Kidney epithelial cell (primary cell): ENCODE measurements around the gene TUBA1C. TPM values are rescaled to one million over a fixed set of nuclear protein-coding genes. Genes with fewer than 3 reads are reported as not detected.
"Not testable (repeated sequence)": the region's sequence is repeated elsewhere in the genome, so short reads cannot be mapped to it uniquely, and the experiment has no call there.

ENCODE experiments used
- DNase-seq: peaks from one replicate; pipeline ENCODE4 v3.0.0-alpha.2; 2010; ENCODE audit warnings: low read depth
- H3K27me3 ChIP-seq: 2 replicates; pipeline ENCODE4 v1.6.0; 2011; ENCODE audit warnings: low read length; ENCODE audit not compliant: control insufficient read depth, insufficient read depth
- H3K36me3 ChIP-seq: 2 replicates; pipeline ENCODE4 v1.5.1; 2011; ENCODE audit warnings: low read length; ENCODE audit not compliant: control insufficient read depth, insufficient read depth
- H3K4me3 ChIP-seq: 2 replicates; pipeline ENCODE4 v1.5.1; 2011; ENCODE audit warnings: low read depth, mild to moderate bottlenecking, control low read depth, low read length
- total RNA-seq: library from RNA; depleted of rRNA; stranded (reverse); fragments of >200 nt; gene quantifications from 2 replicates; pipeline ENCODE4 v1.2.3, GENCODE V29; 2015
- TF ChIP-seq, protein P1 (sequence below): IDR thresholded peaks from 2 replicates; pipeline ENCODE4 v1.5.1; 2011; ENCODE audit warnings: mild to moderate bottlenecking, moderate library complexity, low read length, control low read depth, inconsistent platforms; ENCODE audit not compliant: insufficient read depth, poor library complexity, severe bottlenecking

Gene TUBA1C
- total RNA-seq, 1 donor from 2014 or later: 544 TPM

DNA sequence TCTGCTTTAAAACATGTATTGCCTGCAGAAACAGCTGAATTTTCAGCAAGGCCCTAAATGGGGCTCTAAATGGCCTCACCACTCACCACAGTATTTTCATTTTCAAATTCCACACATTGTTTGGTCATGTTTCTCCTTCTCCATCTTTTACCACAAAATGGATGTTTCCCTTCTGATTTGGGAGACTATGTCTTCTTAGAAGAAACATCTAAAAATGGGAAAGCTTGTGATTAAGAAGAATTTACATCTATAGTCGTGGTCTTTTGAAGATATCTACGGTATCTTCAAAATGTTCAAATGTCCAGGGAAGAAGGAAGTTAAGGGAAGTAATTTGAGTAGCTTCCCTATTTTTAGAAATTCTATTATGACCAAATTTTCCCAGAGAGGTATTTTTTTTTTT is 20.7 kb upstream of the TUBA1C start:
- Histone ChIP-seq H3K4me3 (no peak overlapping the region), H3K36me3 (no peaks in the 10 kb centered on the region), H3K27me3 (no peaks in the 10 kb centered on the region)
- TF ChIP-seq, protein P1, sequence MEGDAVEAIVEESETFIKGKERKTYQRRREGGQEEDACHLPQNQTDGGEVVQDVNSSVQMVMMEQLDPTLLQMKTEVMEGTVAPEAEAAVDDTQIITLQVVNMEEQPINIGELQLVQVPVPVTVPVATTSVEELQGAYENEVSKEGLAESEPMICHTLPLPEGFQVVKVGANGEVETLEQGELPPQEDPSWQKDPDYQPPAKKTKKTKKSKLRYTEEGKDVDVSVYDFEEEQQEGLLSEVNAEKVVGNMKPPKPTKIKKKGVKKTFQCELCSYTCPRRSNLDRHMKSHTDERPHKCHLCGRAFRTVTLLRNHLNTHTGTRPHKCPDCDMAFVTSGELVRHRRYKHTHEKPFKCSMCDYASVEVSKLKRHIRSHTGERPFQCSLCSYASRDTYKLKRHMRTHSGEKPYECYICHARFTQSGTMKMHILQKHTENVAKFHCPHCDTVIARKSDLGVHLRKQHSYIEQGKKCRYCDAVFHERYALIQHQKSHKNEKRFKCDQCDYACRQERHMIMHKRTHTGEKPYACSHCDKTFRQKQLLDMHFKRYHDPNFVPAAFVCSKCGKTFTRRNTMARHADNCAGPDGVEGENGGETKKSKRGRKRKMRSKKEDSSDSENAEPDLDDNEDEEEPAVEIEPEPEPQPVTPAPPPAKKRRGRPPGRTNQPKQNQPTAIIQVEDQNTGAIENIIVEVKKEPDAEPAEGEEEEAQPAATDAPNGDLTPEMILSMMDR: no peak
- no peak for DNase-seq

DNA sequence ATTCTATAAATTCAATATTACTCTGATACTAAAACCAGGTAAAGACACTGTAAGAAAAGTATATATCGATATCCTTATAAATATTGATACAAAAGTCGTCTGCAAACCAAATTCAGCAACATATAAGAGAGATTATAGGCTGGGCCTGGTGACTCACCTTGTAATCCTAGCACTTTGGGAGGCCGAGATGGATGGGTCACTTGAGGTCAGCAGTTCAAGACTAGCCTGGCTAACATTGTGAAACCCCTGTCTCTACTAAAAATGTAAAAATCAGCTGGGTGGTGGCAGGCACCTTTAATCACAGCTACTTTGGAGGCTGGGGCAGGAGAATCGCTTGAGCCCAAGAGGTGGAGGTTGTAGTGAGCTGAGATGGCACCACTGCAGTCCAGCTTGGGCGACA is 13.5 kb upstream of the TUBA1C start:
- TF ChIP-seq, protein P1: no peak
- DNase-seq: no peak
- H3K4me3 ChIP-seq: no peak overlapping the region
- H3K27me3 ChIP-seq: no peaks in the 10 kb centered on the region
- H3K36me3 ChIP-seq: no peaks in the 10 kb centered on the region

DNA sequence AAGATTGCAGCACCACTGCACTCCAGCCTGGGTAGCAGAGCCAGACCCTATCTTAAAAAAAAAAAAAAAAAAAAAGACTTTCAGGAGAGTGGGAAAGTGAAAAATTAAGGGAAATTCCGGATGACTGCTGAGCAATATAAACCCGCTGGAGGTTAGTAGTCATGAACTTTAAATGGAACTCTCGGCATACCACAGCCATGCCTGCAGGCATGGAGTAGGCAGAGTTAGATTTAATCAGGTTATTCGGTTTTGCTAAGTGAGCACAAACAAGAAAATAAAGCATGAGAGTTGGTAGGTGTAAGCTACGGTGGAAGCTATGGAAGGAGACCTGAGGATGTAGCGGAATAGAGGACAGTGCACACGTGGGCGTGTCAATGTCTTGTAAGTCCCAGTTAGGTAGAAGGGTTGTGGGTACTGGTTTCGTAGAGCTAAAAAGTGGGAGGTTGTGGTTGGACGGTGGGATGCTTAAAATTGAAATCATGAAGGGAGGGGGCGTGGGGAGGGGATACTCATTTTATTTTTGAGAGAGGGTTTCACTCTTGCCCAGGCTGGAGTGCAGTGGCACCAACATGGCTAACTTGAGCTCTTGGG is 11.8 kb upstream of the TUBA1C start:
- Histone ChIP-seq H3K36me3 (no peaks in the 10 kb centered on the region), H3K27me3 (no peaks in the 10 kb centered on the region), H3K4me3 (no peak overlapping the region)
- TF ChIP-seq, protein P1: no peak
- no peak for DNase-seq

DNA sequence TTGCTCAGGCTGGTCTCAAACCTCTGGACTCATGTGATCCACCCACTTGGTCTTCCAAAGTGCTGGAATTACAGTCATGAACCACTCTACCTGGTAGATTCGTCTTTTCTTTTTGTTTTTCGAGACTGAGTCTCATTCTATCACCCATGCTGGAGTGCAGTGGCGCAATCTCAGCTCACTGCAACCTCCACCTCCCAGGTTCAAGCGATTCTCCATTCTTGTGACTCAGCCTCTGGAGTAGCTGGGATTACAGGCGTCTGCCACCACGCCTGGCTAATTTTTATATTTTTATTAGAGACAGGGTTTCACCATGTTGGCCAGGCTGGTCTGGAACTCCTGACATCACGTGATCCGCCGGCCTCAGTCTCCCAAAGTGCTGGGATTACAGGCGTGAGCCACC is 9.4 kb upstream of the TUBA1C start:
- not testable (repeated sequence) for DNase-seq, H3K27me3 ChIP-seq, H3K36me3 ChIP-seq, H3K4me3 ChIP-seq

DNA sequence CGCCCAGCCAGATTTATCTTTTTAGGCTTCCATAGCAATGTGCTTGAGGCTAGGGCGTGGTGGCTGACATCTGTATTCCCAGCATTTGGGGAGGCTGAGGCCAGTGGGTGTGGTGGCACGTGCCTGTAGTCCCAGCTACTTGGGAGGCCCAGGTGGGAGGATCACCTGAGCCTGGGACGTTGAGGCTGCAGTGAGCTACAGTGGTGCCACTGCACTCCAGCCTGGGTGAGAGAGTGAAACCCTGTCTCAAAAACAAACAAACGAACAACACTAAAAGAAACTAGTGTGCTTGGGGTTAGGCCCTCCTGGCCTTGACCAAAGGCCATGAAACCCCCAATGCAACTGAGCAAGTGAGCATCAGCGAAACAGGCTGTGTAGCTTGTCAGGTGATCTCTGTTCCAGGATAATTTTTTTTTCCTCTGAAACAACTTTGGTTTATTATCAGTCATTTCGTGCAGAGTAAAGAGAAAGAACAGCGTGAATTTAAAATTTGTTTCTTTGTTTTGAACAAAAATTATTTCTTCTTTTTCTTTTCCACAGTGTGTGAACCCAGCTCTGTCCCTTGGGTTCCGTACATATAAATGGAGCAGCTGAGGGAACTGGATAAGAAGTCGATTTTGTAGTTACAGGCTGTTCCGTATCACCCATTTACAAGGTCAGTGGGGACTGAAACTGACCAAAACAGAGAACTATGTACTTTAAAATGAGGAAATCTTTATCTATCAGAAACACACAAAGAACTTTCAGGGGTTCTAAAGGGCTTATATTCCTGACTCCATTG is 8.8 kb upstream of the TUBA1C start:
- Histone ChIP-seq H3K4me3 (no peak overlapping the region), H3K36me3 (no peaks in the 10 kb centered on the region), H3K27me3 (no peaks in the 10 kb centered on the region)
- DNase-seq: no peak
- TF ChIP-seq, protein P1: no peak

DNA sequence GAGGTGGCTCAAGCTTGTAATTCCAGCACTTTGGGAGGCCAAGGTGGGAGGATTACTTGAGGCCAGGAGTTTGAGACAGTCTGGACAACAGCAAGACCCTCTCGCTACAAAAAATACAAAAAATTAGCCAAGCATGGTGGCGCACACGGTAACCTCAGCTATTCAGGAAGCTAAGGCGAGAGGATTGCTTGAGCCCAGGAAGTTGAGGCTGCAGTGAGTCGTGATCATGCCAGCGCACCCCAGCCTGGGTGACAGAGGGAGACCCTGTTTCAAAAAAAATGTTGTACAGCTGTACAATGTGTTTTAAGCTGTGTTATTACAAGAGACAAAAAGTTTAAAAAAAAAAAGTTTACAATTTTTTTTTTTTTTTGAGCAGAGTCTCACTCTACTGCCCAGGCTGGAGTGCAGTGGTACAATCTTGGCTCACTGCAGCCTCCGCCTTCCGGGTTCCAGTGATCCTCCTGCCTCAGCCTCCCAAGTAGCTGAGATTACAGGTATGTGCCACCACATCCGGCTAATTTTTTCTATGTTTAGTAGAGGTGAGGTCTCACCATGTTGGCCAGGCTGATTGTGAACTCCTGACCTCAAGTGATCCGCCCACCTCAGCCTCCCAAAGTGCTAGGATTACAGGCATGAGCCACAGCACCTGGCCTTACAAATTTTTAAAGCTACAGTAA is 7.2 kb upstream of the TUBA1C start:
- H3K4me3 ChIP-seq, DNase-seq, H3K36me3 ChIP-seq, H3K27me3 ChIP-seq: not testable (repeated sequence)

DNA sequence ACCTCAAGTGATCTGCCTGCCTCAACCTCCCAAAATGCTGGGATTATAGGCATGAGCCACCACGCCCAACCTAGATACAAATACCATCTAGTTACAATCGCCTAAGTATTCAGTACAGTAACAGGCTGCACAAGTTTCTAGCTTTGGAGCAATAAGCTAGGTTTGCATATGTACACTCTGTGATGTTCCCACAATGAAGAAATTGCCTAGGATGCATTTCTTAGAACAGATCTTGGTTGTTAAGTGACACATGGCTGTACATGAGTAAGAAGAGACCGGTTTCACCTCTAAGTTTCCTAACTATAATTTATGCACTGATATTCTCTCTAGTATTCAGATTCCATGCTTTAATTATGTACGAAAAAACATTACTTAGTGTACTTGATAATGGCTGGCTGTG is 5.4 kb upstream of the TUBA1C start:
- Histone ChIP-seq H3K36me3 (no peaks in the 10 kb centered on the region), H3K27me3 (no peaks in the 10 kb centered on the region), H3K4me3 (no peak overlapping the region)
- TF ChIP-seq, protein P1: no peak
- no peak for DNase-seq
